Transverse colon (tissue), 4 donors: ENCODE results near the gene PRKCB.

Experiments used
- CTCF ChIP-seq, 5 experiments: fragments of 200-600 bp in 3 of 5; fragments of 450-650 bp in 2 of 5; sonication (generic) in 3 of 5; IDR thresholded peaks; 1 replicate in 2 of 5; 2 replicates in 3 of 5; pipeline ENCODE4 v1.5.1; 2016 to 2017; ENCODE audit warnings: antibody characterized with exemption in 5 of 5, inconsistent platforms in 3 of 5, mild to moderate bottlenecking in 2 of 5, moderate library complexity in 1 of 5
- EP300 ChIP-seq: sonication (generic); formaldehyde crosslinking; IDR thresholded peaks from one replicate; pipeline ENCODE4 v1.6.1; 2017; ENCODE audit warnings: antibody characterized with exemption, low read depth
- POLR2A ChIP-seq: fragments of 450-650 bp; IDR thresholded peaks from one replicate; pipeline ENCODE4 v1.6.1; 2016; ENCODE audit warnings: antibody characterized with exemption, mild to moderate bottlenecking, moderate library complexity
- POLR2AphosphoS5 ChIP-seq, 3 donors: sonication (generic); formaldehyde crosslinking; IDR thresholded peaks; one replicate each; pipeline ENCODE4 v1.6.1; 2016; ENCODE audit warnings: antibody characterized with exemption in 3 of 3

GRCh38 chr16:23829454-23829853, 6.3 kb upstream of the PRKCB start:
- TF ChIP-seq CTCF (IDR thresholded peaks at IDR 0.05) (no peak), EP300 (no peak), POLR2AphosphoS5 (IDR thresholded peaks at IDR 0.05) (no peak), POLR2A (no peak)
